GM21619 (cell line): ENCODE measurements around the gene NUP160.
A peak's percentile ranks its signal among the peaks of the same experiment; 100 is the strongest.
"Not testable (repeated sequence)": the region's sequence is repeated elsewhere in the genome, so short reads cannot be mapped to it uniquely, and the experiment has no call there.

Source experiments
- ATAC-seq: cut with Tn5 transposase; IDR thresholded peaks from one replicate; pipeline ENCODE4 v1.9.1; 2021; ENCODE audit not compliant: unreplicated experiment

NUP160 gene

DNA sequence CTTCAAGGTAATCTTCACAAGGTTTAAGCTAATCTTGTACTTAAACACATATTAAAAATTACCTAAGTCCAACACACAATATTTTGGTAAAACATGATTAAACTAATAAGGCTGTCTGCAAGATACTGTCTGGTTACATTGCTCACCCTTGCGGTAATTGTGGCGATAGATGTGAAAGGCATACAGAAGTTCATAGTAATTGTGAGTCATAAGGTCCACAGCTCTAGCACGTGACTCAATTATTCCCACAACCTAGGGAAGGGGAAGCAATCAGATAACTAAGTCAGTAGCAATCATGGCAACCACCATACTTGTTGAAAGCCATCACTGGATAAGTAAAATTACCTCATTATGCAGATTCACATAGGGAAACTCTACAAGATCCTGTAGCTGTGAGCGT is 50.5 kb downstream of the NUP160 start:
- ATAC-seq = no peak

DNA sequence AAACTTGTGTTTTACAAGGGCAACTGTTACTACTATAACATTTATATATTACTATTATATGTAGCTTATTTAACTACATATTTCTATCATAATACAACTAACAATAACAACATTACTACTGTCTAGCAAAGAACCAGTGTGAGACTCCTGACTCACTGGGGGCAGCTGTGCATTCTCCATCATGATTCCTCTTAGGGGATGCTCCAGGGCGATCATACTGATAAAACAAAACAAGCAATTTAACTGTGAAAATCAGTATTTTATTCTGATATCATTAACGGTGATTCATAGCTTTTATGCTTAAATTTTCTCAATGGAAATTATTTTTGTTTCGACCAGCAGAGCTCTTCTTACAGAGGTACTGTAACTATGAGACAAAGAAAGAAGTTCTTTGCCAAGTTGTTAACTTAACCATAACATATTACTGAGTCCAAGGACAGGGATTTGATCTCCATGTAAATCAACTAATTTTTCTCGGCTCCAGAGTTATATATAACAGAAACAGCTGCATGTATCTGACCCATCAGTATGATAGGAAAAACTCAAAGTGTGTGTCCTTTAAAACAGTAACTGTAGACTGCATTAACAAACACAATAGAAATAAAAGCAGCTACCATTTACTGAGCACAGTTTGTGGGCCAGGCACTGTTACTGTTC is 56.2 kb downstream of the NUP160 start:
- no peak for ATAC-seq

DNA sequence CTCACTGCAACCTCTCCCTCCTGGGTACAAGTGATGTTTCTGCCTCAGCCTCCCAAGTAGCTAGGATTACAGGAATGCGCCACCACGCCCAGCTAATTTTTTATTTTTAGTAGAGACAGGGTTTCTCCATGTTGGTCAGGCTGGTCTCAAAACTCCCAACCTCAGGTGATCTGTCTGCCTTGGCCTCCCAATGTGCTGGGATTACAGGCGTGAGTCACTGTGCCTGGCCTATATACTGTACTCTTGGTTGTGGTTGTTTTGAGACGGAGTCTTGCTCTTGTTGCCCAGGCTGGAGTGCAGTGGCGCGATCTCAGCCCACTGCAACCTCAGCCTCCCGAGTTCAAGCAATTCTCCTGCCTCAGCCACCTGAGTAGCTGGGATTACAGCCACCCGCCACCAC is 58.1 kb downstream of the NUP160 start:
- ATAC-seq = not testable (repeated sequence)

DNA sequence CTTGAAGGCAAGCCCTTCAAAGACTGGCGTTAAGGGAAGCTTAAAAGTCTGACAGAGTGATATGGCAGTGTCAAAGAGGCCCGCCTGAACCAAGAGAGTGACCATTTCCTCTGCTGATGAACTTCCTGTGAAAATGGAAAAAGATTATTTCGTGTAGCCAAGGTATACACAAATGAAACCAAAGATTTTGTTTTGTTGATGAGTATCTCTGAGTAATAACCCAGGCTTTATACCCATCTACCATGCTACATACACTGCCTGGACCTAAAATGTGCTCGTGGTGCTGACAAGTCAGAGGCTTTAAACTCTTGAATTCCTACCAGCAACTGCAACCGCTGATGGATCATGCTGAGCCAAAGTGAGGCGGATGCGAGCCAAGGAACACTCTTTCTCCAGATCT is 60.0 kb downstream of the NUP160 start:
- no peak for ATAC-seq

DNA sequence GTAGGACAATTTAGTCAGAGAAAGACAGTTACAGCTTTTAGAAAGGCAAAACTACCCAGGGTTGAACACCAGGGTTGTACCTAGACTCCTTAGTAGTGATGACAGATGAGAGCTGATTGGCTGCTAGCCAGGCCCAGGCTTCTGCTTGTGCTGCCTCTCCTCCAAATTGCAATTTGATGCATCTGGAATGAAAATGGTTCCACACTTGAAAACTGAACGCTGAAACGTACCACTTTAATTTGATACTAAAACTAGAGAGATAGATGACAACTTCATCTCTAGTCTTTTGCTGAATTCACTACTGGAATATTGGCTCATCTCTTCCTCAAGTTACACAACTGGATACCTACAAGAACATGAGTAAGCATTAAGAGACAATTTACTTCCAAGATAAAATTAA is 61.8 kb downstream of the NUP160 start:
- ATAC-seq = no peak

DNA sequence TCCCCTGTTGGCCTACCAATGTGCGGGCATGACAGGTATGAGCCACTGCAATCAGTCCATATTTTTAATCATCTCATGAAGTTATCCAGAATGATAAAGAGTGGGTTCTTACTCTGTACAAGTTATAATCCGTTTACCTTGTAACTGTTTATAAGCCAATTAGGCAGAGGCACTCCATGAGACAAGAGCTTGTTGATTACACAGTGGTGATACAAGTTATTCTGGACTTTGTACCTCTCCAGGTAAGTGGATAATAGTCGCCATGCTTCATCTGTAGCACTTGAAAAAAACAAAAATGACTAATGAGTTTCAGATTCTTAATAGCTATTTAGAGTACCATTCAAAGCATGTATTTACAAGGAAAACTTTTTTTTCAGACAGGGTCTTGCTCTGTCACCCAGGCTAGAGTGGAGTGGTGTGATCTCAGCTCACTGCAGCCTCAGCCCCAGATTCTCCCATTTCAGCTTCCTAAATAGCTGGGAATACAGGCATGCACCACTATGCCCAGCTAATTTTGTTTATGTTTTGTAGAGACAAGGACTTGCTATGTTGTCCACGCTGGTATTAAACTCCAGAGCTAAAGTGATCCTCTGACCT is 63.3 kb downstream of the NUP160 start:
- no peak for ATAC-seq

DNA sequence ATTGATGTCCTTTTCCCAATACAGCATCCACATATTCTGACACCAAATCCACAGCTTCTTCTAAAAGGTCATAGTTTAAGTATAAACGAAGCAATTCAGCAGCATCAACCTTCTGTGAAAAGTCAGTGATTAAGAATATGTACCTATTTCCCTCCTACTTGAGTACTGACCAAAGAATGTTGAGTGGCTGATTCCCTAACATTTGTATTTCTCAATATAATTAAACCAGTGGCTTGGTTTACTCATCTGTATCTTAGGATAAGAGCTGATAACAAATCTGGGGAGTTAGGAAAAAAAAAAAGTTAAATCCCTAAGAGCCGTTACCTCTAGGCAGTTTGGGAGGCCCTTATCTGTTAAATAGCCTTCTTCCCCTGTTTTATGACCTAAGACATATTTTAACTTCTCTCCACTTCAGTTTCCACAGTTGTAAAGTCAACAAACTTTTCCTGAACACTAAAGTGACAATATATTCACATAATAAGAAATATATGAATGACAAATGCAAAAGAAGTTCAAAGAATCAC is 65.0 kb downstream of the NUP160 start:
- ATAC-seq = no peak

DNA sequence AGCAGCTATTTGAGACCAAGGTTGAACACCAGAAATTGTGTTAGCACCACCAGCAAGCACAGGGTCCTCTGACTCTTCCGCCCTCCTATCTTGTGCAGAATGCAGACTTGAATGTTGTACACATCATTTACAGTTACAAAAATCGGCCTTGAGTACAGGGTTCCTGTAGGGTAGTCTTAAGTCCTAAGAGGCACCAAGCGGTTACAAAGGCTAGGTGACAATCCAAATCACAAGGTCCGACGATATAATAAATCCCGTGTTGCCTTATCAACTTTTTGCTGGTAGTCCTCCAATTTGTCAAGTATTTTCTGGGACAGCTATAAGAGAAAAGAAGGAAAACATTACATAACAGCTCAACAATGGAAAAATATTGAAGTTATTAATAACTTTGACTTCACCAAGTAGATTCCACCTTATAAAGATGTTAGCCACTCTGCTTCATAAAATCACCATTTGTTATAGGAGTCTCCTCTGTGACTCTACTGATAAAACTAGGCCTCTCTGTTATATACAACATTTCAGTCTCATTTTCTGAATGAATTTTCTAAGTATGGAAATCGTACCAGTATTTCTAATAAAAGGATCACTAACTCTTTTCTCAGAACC is 69.2 kb downstream of the NUP160 start:
- no peak for ATAC-seq

DNA sequence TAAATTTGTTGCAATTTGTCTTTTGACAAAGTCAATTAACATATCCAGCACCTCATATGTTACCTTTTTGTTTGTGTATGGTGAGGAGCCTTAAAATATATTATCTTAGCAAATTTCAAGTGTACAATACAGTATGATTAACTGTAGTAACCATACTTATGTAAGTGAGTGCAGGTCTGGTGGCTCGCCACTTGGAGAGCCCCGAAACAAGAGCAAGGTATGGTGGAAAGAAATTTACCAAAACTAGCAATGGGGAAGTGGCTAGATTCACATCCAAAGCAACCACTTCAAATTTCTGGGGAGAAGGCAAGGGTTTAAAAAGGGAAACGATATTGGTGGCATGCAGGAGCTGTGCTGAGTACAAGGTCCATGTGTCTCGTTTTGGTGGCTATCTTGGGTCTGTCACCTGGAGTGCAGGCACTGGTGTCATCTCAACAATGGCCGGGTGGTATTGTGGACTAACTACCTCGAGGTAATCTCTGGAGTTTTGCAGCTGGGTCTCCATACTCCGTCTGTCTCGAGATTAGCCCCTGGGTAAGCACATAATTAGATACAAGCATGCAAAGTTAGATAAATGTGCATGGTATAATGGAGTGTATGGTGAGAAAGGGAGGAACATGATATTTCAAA is 72.8 kb downstream of the NUP160 start:
- no peak for ATAC-seq

DNA sequence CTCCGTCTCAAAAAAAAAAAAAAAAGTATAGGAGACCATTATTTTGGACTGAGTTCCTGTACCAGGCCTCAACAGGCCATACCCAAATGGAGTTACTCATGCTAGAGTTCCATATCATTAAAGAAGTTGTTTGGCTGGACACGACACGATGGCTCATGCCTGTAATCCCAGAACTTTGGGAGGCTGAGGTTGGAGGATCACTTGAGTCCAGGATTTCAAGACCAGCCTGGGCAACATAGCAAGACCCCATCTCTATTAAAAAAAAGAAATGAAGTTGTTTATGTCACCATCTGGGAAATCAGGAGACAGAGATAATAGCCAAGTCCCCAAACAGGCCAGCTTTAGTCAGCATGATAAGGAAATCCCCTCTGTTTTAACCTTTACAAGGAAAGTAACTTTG is 74.3 kb downstream of the NUP160 start:
- ATAC-seq = no peak

DNA sequence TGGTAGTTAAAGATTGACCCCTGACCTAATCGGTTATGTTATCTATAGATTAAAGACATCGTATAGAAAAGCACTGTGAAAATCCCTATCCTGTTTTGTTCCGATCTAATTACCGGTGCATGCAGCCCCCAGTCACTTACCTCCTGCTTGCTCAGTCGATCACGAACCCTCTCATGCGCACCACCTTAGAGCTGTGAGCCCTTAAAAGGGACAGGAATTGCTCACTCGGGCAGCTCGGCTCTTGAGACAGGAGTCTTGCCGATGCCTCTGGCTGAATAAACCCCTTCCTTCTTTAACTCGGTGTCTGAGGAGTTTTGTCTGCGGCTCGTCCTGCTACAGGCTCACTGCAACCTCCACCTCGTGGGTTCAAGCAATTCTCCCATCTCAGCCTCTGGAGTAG is 78.6 kb downstream of the NUP160 start:
- not testable (repeated sequence) for ATAC-seq

DNA sequence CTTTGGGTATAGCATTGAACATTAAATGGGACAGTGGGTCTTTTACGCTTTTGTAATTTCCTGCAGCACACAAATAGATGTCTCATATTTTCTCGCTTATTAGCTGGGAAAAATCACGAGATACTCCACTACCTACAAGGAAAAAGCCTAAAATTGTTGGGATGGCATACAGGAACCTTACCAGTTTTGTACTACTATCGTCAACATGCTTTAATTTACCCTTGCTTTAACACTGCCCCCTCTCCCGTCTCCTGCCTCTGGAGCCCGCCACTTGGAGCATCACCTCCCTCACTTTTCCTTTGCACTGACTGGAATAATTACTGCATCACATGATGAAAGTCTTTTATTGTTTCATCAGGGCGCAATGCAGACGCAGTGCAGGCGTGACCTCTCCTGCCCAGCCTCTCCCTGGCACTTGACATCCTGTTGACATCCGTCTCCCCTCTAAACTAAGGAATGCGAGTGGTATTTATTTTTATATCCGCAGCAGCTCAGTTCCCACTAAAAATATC is 80.0 kb downstream of the NUP160 start:
- no peak for ATAC-seq

DNA sequence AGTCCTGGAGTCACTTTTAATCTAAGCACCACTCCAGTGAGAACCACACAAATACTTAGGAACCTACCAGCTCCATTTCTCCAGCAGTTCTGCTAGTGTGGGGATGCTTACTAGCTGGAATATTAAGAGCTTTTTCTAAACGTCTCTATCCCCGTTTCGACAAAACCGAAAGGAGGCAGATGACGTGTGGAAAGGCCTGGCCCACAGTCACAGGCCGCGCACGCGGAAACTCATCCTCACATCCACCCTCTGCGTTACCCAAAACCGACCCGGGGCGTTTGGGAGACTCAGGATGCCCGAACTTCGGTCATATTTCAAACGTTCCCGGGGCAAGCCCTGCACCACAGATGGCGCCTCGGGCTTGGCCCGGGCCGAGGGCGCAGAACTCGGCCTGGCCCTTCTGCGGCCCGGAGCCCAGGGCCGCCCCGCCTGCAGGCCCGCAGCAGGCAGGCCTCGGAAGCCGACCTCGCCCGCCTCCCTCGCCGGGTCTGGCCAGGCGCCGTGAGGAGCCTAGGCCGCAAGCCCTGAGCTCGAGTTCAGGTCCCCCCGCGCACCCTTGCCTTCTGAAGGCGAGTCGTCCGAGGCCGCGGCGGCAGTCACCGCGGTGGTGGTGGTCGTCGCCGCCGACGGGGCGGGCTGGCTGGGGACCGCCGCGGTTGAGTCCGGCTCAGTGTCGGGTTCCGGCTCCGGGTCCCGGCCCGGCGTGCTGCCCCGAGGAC is 81.5 kb downstream of the NUP160 start:
- ATAC-seq = peak; percentile 35

DNA sequence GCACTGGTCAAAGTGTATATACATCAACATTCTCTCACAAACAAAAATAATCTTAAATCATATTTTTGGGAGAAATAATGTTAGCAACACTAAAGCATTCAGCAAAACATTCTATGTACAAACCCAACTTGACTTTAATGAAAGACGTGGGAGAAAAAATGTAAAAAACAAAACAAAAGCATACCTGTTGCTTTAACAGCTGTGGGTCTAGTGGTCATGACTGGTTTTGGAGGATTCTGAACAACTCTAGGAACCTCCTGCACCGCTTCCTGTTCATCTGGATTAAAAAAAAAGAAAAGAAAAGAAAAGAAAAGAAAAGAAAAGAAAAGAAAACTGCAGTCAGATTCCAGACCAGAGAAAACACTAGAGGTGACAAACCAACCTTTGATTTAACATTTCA is 83.1 kb downstream of the NUP160 start:
- ATAC-seq = no peak

DNA sequence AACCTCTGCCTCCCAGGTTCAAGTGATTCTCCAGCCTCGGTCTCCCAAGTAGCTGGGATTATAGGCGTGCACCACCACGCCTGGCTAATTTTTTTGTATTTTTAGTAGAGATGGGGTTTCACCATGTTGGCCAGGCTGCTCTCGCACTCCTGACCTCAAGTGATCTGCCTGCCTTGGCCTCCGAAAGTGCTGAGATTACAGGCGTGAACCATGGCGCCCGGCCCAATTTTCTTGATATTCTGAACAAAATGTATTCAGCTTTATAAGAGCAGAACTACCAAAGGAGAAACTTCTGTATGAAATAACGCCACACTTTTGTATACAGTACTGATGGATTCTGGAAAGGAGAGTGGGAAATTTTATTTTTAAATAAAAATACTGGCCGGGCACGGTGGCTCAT is 88.9 kb downstream of the NUP160 start:
- ATAC-seq = not testable (repeated sequence)

DNA sequence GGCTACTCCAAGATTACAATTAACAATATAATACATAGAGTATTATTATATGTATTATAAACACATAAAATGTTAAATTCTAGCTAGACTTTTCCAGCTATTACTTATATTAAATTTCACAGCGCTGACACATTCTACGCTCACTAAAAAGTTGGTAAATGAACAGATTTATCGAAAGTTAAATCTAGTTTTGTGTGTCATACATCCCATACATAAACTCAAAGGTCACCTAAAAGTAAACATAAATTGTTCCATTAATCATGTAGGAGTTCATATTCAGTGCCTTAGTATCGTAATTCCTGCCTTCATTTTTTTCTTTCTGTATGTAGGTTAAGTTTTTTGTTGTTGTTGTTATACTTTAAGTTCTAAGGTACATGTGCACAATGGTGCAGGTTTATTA is 91.9 kb downstream of the NUP160 start:
- no peak for ATAC-seq

DNA sequence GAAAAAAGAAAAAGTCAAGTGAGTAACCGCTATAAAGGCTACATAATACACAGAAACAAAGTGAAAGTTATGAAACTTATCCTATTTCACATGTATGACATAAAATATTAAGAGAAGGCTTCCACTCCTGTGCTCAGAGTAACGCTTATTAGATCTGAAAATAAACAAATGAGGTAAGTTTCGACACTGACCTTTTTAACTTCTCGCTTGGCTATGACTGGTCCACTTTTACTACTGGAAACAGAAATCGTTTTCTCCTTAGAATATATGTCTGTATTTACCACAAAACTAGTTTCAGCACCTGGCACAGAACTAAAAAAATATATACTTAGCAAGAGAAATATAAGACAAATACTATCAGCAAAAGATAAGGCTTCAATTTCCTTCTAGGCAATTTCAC is 97.4 kb downstream of the NUP160 start:
- no peak for ATAC-seq

DNA sequence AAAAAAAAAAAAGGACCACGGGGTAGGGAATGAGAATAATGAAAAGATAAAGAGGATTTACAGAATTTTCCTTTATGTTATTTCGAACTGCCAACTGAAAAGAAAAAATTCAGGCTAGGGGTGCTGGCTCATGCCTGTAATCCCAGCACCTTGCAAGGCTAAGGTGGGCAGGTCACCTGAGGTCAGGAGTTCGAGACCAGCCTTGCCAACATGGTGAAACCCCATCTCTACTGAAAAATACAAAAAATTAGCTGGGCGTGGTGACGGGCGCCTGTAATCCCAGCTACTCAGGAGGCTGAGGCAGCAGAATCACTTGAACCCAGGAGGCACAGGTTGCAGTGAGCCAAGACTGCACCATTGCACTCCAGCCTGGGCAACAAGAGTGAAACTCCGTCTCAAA is 105.7 kb downstream of the NUP160 start:
- ATAC-seq = not testable (repeated sequence)

DNA sequence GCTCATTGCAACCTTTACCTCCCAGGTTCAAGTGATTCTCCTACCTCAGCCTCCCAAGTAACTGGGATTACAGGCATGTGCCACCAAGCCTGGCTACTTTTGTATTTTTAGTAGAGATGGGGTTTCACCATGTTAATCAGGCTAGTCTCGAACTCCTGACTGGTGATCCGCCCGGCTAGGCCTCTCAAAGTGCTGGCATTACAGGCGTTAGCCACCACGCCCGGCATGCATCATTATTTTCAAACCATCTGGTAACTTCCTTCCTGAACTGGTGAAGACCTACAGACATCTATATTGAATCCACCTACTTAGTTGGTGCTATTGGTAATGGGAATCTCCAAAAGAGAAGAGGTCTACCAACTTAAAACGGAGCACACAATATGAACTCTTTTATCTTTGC is 110.3 kb downstream of the NUP160 start:
- not testable (repeated sequence) for ATAC-seq

DNA sequence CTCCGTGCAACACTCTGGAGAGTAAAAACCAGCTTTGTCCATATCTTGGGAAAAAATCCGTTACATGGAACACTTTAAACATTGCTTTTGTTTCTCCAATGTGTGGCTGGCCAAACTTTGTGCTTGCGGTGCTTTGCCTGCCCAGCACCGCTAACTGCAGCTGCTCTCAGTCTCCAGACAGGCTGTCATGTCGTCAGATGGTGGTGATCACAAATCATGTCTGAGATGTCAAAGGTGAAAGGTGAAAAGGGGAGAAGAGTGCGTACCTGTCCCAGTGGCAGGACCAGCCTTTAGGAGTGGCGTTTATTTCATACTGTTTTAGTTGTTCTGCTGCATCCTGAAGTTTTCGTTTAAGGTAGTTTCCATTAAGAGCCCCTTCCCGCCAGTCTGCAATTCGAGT is 115.9 kb downstream of the NUP160 start:
- no peak for ATAC-seq

DNA sequence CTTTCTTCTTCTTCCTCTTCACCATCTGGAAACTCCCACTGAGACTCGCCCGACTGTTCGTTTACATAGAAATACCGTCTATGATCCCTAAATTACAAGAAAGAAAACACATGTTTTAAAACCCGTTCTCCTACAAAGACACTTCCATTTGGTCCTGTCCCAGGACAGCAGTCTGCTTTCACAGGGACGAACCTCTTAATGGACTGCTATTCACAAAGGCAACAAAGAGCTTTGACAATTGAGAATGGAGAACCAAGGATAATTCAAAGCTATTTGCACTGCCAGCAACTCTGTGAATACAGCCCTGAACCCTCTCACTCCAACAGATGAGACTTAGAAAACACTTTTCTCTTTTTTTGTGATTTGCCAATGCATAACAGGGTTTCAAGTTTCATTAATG is 116.7 kb downstream of the NUP160 start:
- ATAC-seq = no peak
